GM21367 (cell line): ENCODE results near the gene ACOX1.
A peak's percentile ranks its signal among the peaks of the same experiment; 100 is the strongest.

Experiments
- ATAC-seq: cut with Tn5 transposase; IDR thresholded peaks from one replicate; pipeline ENCODE4 v1.9.1; 2021; ENCODE audit not compliant: unreplicated experiment

The ACOX1 gene

GRCh38 chr17:75940727-75941441 lies 38.1 kb downstream of the ACOX1 start, which contains the start of gene FBF1:
TSS of gene FBF1 (minus strand) at chr17:75941042. CDS start at chr17:75938149, 2,893 bp downstream.
- ATAC-seq, result peak; percentile 93

- ATAC-seq, result no peak
Observed at GRCh38 chr17:75937652-75938051, 41.3 kb downstream of the ACOX1 start.

DNA sequence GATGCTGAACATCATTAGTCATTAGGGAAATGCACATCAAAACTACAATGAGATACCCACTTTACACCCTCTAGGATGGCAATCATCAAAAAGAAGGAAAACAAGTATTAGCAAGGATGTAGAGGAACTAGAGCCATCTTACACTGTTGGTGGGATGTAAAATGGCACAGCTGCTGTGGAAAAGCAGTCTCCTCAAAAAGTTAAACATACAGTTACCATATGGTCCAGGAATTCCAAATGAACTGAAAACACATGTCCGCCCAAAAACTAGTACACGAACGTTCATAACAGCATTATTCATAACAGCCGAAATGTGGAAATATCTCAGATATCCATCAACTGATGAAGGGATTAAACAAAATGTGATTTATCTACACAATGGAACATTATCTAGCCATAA lies 45.2 kb downstream of the ACOX1 start:
- no peak for ATAC-seq

GRCh38 chr17:75932852-75933251 lies 46.1 kb downstream of the ACOX1 start:
- no peak for ATAC-seq

GRCh38 chr17:75931062-75931461 lies 47.9 kb downstream of the ACOX1 start:
- ATAC-seq, result no peak

- ATAC-seq, result no peak
Observed at GRCh38 chr17:75927286-75927922, 51.6 kb downstream of the ACOX1 start.

DNA sequence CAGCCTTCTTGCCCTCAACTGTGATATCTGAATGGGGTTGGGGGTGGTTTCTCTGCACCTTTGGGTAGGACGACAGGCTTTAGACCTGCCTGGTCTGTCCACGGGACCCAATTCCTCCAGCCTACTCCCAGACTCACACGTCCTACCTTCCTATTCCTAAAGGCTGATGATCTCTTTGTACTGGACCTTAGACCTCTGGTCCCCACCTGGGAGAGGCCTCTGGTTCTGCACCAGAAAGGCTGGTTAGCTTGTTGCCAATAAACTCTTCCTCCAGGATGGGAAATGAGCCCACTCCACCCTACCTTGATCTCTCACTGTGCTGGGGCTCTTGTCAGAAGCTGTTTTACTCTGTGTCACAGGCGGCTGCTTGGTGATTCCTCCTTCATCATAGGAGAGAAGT lies 52.5 kb downstream of the ACOX1 start:
- no peak for ATAC-seq

DNA sequence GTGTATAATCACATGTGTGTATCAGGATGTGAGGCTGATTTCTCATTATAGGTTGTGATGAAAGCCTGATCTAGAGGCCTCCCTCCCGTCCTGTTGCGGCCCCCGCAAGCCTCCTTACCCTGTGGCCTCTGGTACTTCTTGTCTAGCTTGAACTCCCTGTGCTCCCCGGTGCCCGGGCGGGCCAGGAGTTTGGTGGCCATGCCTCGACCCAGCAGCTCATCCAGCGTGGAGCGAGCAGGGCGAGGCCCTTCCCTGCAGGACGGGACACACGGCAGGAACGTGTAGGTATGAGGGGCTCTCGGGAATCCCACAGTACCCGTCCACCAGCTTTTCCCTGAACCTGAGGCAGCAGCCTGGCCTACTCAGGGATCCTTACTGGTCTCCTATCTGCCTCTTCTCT lies 53.1 kb downstream of the ACOX1 start:
- no peak for ATAC-seq

DNA sequence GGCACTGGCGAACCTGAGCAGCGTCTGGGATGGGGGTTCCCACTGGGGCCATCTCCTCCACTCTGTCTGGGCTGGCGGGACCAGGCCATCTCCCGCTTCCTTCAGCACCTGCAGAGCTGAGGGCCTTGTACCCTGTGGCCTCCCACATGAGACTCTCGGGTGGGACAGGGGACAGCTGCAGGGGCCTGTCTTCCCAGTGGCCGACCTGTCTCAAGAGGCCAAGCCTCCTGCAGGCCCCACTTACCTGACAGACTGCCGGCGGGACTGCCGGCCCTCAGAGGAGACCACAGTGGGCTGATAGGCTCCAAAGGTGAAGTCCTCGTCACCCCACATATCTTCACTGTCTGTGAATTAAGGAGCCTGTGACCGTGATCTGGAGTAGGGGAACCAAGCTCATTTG lies 53.9 kb downstream of the ACOX1 start:
- no peak for ATAC-seq

DNA sequence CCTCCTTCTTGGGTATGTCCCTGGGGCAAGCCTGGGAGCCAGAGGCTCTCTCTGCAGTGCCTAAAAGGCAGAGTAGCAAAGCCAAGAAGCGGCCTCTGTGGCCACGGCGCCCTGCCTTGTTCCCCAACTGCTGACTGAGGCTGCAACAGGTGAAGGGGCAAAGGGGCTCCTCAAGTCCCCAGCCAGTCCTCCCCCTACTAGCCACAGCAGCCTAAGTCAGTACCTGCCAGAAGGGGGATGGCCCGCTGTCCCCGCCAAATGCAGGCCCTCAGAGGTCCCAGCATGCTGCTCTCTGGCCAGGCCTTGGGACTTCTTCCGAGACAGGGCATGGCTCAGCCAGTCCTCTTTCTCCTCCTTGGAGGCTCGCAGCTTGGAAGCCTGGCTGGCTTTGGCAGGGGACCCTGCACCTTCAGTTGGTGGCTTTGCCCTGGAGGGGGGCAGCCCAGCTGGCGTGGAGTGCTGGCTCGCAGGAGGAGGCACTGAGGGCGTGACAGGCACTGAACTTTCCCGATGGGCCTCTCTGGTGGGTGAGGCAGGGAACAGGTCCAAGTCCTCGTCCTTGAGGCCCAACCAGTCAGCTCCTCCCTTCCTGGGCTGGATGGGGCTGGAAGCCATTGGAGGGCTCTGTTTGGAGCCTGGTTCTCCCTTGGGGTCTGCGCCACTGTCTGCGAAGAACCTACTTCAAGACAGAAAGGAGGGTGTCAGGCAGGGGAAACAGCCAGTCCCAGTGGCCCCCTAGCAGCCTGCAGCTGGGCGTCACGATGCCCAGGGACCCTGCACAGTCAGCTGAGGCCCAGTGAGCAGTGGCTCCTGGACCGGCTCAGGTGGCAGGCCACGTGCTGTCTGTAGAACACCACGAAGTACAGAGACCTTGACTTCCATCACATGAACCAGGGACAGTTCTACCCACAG lies 55.7 kb downstream of the ACOX1 start:
- no peak for ATAC-seq

GRCh38 chr17:75922173-75922961 lies 56.6 kb downstream of the ACOX1 start:
- ATAC-seq, result no peak

DNA sequence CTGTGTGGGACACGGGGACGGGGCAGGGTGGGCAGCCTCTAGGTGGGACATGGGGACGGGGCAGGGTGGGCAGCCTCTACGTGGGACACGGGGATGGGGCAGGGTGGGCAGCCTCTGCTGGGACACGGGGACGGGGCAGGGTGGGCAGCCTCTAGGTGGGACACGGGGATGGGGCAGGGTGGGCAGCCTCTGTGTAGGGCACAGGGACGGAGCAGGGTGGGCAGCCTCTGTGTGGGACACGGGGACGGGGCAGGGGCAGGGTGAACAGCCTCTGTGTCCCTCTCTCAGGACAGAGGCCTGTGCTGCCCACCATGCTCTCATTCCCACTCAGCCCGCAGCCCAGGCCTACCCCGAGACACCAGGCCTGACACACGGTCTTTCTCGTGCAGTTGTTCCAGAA lies 57.4 kb downstream of the ACOX1 start:
- no peak for ATAC-seq

GRCh38 chr17:75920045-75920560 lies 58.9 kb downstream of the ACOX1 start:
- ATAC-seq, result no peak

DNA sequence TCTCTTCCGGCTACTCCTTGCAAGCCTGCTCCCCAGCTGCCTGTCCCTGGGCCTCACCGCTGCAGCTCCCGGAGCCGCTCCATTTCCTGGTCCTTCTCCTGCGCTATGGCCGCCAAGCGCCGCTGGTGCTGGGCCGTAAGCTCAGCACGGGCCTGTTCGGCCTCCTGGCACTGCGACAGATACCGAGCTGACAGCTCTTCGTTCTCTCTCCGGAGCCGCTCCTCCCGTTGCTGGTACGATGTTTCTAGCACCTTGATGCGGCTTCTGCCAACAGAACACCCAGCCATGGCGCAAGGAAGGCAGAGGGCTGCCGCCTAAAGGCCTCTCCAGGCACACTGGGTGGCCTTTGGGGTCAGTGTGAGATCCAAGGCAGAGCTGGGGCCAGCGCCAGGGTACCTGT lies 59.4 kb downstream of the ACOX1 start:
- no peak for ATAC-seq

GRCh38 chr17:75917917-75918445 lies 61.0 kb downstream of the ACOX1 start:
- ATAC-seq, result no peak

GRCh38 chr17:75917141-75917916 lies 61.6 kb downstream of the ACOX1 start:
- ATAC-seq, result no peak

DNA sequence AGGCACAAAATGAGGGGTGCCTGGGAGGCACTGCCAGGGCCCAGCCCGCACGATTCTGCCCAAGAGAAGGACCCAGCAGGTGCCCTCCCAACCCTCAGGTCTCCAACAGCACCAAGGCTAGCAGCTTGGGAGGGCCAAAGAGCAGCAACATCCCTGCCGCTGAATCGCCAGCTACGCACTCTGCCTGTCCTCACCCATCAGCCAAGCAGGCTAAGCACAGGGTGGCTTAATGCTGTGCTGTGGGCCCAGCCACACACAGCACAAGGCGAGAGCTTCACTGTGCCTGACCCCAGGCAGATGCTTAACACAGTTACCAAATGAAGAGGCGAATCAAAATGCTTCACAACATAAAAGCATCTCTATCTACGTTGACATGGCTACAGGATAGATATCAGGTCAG lies 63.7 kb downstream of the ACOX1 start:
- no peak for ATAC-seq

- ATAC-seq, result no peak
Observed at GRCh38 chr17:75914643-75915267, 64.2 kb downstream of the ACOX1 start.

GRCh38 chr17:75913537-75914210 lies 65.3 kb downstream of the ACOX1 start:
- ATAC-seq, result no peak
